SK-N-SH (cell line): Measurements from ENCODE around the gene SDK1. TPM values are rescaled to one million over a fixed set of nuclear protein-coding genes. Genes with fewer than 3 reads are reported as not detected.

Experiments
- CTCF ChIA-PET: fragments of 300-600, 350-600 bp; formaldehyde crosslinking; extraction: SDS; loops from one replicate; lab custom pipeline; 2021; lab: Yijun Ruan, JAX
- POLR2A ChIA-PET: fragments of 350-600 bp; sonication (Branson Sonifier 250); formaldehyde crosslinking; extraction: SDS; loops from one replicate; lab custom pipeline; 2020; ENCODE audit warnings: antibody characterized with exemption, inconsistent platforms; lab: Yijun Ruan, JAX
- DNase-seq: peaks from one replicate; pipeline ENCODE4 v3.0.0; 2012
- H2AFZ ChIP-seq: fragments of 200-600 bp; sonication (generic); 2 replicates; pipeline ENCODE4 v1.8.1; 2016; ENCODE audit warnings: antibody characterized with exemption, mild to moderate bottlenecking, low read depth
- H3F3A ChIP-seq: fragments of 200-600 bp; sonication (generic); replicated peaks from 2 replicates; pipeline ENCODE3; 2016; ENCODE audit warnings: antibody characterized with exemption, mild to moderate bottlenecking; ENCODE audit not compliant: insufficient read depth
- H3K27ac ChIP-seq, 2 experiments: fragments of 200-500 bp in 1 of 2; fragments of 200-600 bp in 1 of 2; sonication (Bioruptor generic) in 1 of 2; sonication (generic), shearing (Covaris generic) in 1 of 2; 2 replicates each; pipeline versions ENCODE4 v1.5.1 to v1.6.1; 2014 to 2016; ENCODE audit warnings: low read depth in 2 of 2, inconsistent platforms in 1 of 2, low read length in 1 of 2, mild to moderate bottlenecking in 1 of 2, mixed read lengths in 1 of 2
- H3K27me3 ChIP-seq: fragments of 200-600 bp; sonication (generic), shearing (Covaris generic); 2 replicates; pipeline ENCODE4 v1.6.1; 2016; ENCODE audit warnings: mixed run types; ENCODE audit not compliant: insufficient read depth
- H3K36me3 ChIP-seq, 2 experiments: fragments of 200-500 bp in 1 of 2; fragments of 200-600 bp in 1 of 2; sonication (Bioruptor generic) in 1 of 2; sonication (generic) in 1 of 2; replicated peaks in 1 of 2; 2 replicates each; pipeline versions ENCODE3 to v1.5.1; 2014 to 2016; ENCODE audit warnings: low read length in 1 of 2, mild to moderate bottlenecking in 1 of 2; ENCODE audit not compliant: insufficient read depth in 2 of 2, control insufficient read depth in 1 of 2
- H3K4me1 ChIP-seq, 2 experiments: fragments of 200-500 bp in 1 of 2; fragments of 200-600 bp in 1 of 2; sonication (Bioruptor generic) in 1 of 2; sonication (generic), shearing (Covaris generic) in 1 of 2; 2 replicates each; pipeline versions ENCODE4 v1.5.1 to v1.6.1; 2014 to 2016; ENCODE audit warnings: low read depth in 1 of 2, low read length in 1 of 2, mixed run types in 1 of 2; ENCODE audit not compliant: insufficient read depth in 2 of 2, control insufficient read depth in 1 of 2
- H3K4me2 ChIP-seq: fragments of 200-600 bp; sonication (generic), shearing (Covaris generic); 2 replicates; pipeline ENCODE4 v1.6.1; 2017; ENCODE audit warnings: mixed run types
- H3K4me3 ChIP-seq, 2 experiments: fragments of 200-500 bp in 1 of 2; fragments of 200-600 bp in 1 of 2; sonication (Bioruptor generic) in 1 of 2; sonication (generic), shearing (Covaris generic) in 1 of 2; 2 replicates each; pipeline versions ENCODE4 v1.5.1 to v1.8.1; 2014 to 2016; ENCODE audit warnings: low read depth in 2 of 2, inconsistent platforms in 1 of 2, low read length in 1 of 2, mild to moderate bottlenecking in 1 of 2, mixed read lengths in 1 of 2, moderate library complexity in 1 of 2
- H3K79me2 ChIP-seq: fragments of 200-600 bp; sonication (generic); 2 replicates; pipeline ENCODE4 v1.8.1; 2017; ENCODE audit warnings: mild to moderate bottlenecking; ENCODE audit not compliant: insufficient read depth
- H3K9ac ChIP-seq: fragments of 200-600 bp; sonication (generic); 2 replicates; pipeline ENCODE4 v1.6.1; 2017; ENCODE audit warnings: mixed run types
- H3K9me2 ChIP-seq: fragments of 200-600 bp; sonication (generic); 2 replicates; pipeline ENCODE4 v1.6.1; 2017; ENCODE audit warnings: mixed run types
- H3K9me3 ChIP-seq: fragments of 200-600 bp; sonication (generic); 2 replicates; pipeline ENCODE4 v1.6.1; 2017; ENCODE audit warnings: mixed run types, mild to moderate bottlenecking, moderate library complexity
- H4K20me1 ChIP-seq: fragments of 200-600 bp; sonication (generic); 2 replicates; pipeline ENCODE4 v1.6.1; 2017; ENCODE audit warnings: mild to moderate bottlenecking, mixed run types; ENCODE audit not compliant: insufficient read depth
- CTCF ChIP-seq: fragments of 200-600 bp; sonication (generic); IDR thresholded peaks from 2 replicates; pipeline ENCODE4 v1.6.1; 2017; ENCODE audit warnings: antibody characterized with exemption, mild to moderate bottlenecking, moderate library complexity
- EP300 ChIP-seq, 2 experiments: IDR thresholded peaks; 2 replicates each; pipeline versions ENCODE4 v1.4.0 to v1.6.1; 2012; ENCODE audit warnings: borderline replicate concordance in 1 of 2, low read depth in 1 of 2, low read length in 1 of 2
- EZH2phosphoT487 ChIP-seq: fragments of 200-600 bp; sonication (generic); IDR thresholded peaks from 2 replicates; pipeline ENCODE4 v1.6.1; 2017; ENCODE audit warnings: low read depth, mixed run types, mild to moderate bottlenecking, antibody characterized with exemption, moderate library complexity, borderline replicate concordance
- FOXJ3 ChIP-seq: sonication (generic); formaldehyde crosslinking; IDR thresholded peaks from 2 replicates; pipeline ENCODE4 v1.5.1; 2020; ENCODE audit warnings: mild to moderate bottlenecking, missing genetic modification reagents
- IRF3 ChIP-seq: fragments of 150-350 bp; IDR thresholded peaks from 2 replicates; pipeline ENCODE4 v1.6.1; 2016; ENCODE audit warnings: mild to moderate bottlenecking, low read depth, low read length
- JUND ChIP-seq: IDR thresholded peaks from 2 replicates; pipeline ENCODE4 v1.4.0; 2012
- MXI1 ChIP-seq: IDR thresholded peaks from 2 replicates; pipeline ENCODE4 v1.6.1; 2012; ENCODE audit warnings: mild to moderate bottlenecking, low read depth, low read length, improper control_type of control experiment
- PBX3 ChIP-seq: IDR thresholded peaks from 2 replicates; pipeline ENCODE4; 2012
- RAD21 ChIP-seq: IDR thresholded peaks from 2 replicates; pipeline ENCODE4 v1.6.1; 2012; ENCODE audit warnings: mild to moderate bottlenecking, low read length
- TEAD4 ChIP-seq: IDR thresholded peaks from 2 replicates; pipeline ENCODE4 v1.4.0; 2012; ENCODE audit warnings: mild to moderate bottlenecking, borderline replicate concordance; ENCODE audit not compliant: insufficient read depth
- WGBS: methylation state at CpG from one replicate; pipeline ENCODE4 v1.1.6; 2017; ENCODE audit warnings: low lambda C conversion rate; 5-methylcytosine and 5-hydroxymethylcytosine counted together
- polyA plus RNA-seq, 3 experiments: library from polyadenylated mRNA; depleted of rRNA; stranded (reverse); fragments of >200 nt; gene quantifications; 2 replicates each; pipeline ENCODE4 v1.2.3, GENCODE V29; 2012

The SDK1 gene
- polyA plus RNA-seq, 1 of the 3 experiments (the other 2 are of a cell fraction), result 1.2 TPM

GRCh38 chr7:3520206-3520605 is 219.2 kb downstream of the SDK1 start:
- no peaks in the 10 kb centered on the region for H3K27me3 ChIP-seq
- CTCF ChIA-PET, result no interaction called here

More at GRCh38 chr7:3520206-3520605, 219.2 kb downstream of the SDK1 start:
- WGBS, result 58% methylated on average over 2 of the region's 2 CpGs
- no peak overlapping the region for H3K9ac ChIP-seq
- no peaks in the 10 kb centered on the region for H3K9me2 ChIP-seq
- no peaks in the 10 kb centered on the region for H3K79me2 ChIP-seq
- no peaks in the 10 kb centered on the region for H3F3A ChIP-seq
- H2AFZ ChIP-seq, result no peak overlapping the region
- DNase-seq, result no peak
- H4K20me1 ChIP-seq, result no peaks in the 10 kb centered on the region
- POLR2A ChIA-PET, result interaction anchor here (0.7 kb wide), 1 partner anchor 492 kb away, joined by 3 read pairs; no protein-coding TSS in a partner anchor
- TF ChIP-seq IRF3, result no peak
- no peak for TF ChIP-seq EP300 (IDR thresholded peaks at IDR 0.05; ENCODE audit: borderline replicate concordance in 1 of 2, low read depth in 1 of 2, low read length in 1 of 2)
- no peak for TF ChIP-seq EZH2phosphoT487
- no peak for TF ChIP-seq RAD21
- no peak for TF ChIP-seq PBX3
- TF ChIP-seq FOXJ3, result no peak
- no peak for TF ChIP-seq TEAD4
- TF ChIP-seq JUND, result no peak
- TF ChIP-seq MXI1, result no peak
- no peak for TF ChIP-seq CTCF
- H3K27ac ChIP-seq, result no peak overlapping the region
- no peaks in the 10 kb centered on the region for H3K36me3 ChIP-seq
- H3K9me3 ChIP-seq, result no peaks in the 10 kb centered on the region
- H3K4me1 ChIP-seq, result peaks cover 0 to 9% of the 10 kb centered on the region in 2 experiments; a peak in 2 of 4 replicates
- H3K4me2 ChIP-seq, result no peak overlapping the region
- H3K4me3 ChIP-seq, result no peak overlapping the region
